GM23338 (cell line): Measurements from ENCODE around the gene ACTL6B. TPM values are rescaled to one million over a fixed set of nuclear protein-coding genes. Genes with fewer than 3 reads are reported as not detected.

Source experiments
- ATAC-seq: fragments of 200-7000 bp; cut with Tn5 transposase; 3 replicates; pipeline ENCODE4 v1.9.1; 2020
- DNase-seq: peaks from one replicate; pipeline ENCODE4 v3.0.0-alpha.2; 2015; ENCODE audit warnings: low spot score
- H2AFZ ChIP-seq: fragments of 200-600 bp; sonication (generic); 2 replicates; pipeline ENCODE4 v1.8.0; 2016; ENCODE audit warnings: antibody characterized with exemption, mild to moderate bottlenecking, moderate library complexity
- H3F3A ChIP-seq: fragments of 200-600 bp; sonication (generic); replicated peaks from 2 replicates; pipeline ENCODE4 v1.8.0; 2017; ENCODE audit warnings: antibody characterized with exemption, mixed run types, low read depth
- H3K27ac ChIP-seq: fragments of 200-600 bp; sonication (generic); 2 replicates; pipeline ENCODE4 v1.6.1; 2016; ENCODE audit warnings: low read depth
- H3K27me3 ChIP-seq: fragments of 200-600 bp; sonication (generic); 2 replicates; pipeline ENCODE4 v1.8.0; 2016; ENCODE audit warnings: mild to moderate bottlenecking, mixed run types, moderate library complexity; ENCODE audit not compliant: insufficient read depth
- H3K36me3 ChIP-seq: fragments of 200-600 bp; sonication (generic); 2 replicates; pipeline ENCODE4 v1.8.0; 2016; ENCODE audit warnings: mild to moderate bottlenecking; ENCODE audit not compliant: insufficient read depth
- H3K4me1 ChIP-seq: fragments of 200-600 bp; sonication (generic); 2 replicates; pipeline ENCODE4 v1.8.0; 2016; ENCODE audit warnings: mild to moderate bottlenecking, moderate library complexity; ENCODE audit not compliant: insufficient read depth
- H3K4me2 ChIP-seq: fragments of 200-600 bp; sonication (generic); 2 replicates; pipeline ENCODE4 v1.7.1; 2017; ENCODE audit warnings: mixed run types
- H3K4me3 ChIP-seq: fragments of 200-600 bp; sonication (generic); 2 replicates; pipeline ENCODE4 v1.6.1; 2016; ENCODE audit warnings: mixed run types
- H3K79me2 ChIP-seq: fragments of 200-600 bp; sonication (generic); replicated peaks from 2 replicates; pipeline ENCODE4 v1.8.0; 2017; ENCODE audit warnings: mild to moderate bottlenecking; ENCODE audit not compliant: insufficient read depth
- H3K9me2 ChIP-seq: fragments of 200-600 bp; sonication (generic); 2 replicates; pipeline ENCODE4 v1.8.0; 2017; ENCODE audit not compliant: insufficient read depth
- H4K20me1 ChIP-seq: fragments of 200-600 bp; sonication (generic); replicated peaks from 2 replicates; pipeline ENCODE4 v1.8.0; 2017; ENCODE audit warnings: mild to moderate bottlenecking; ENCODE audit not compliant: insufficient read depth
- H3K27ac Mint-ChIP-seq: 2 replicates; pipeline ENCODE4 v1.8.0; 2020; ENCODE audit warnings: inconsistent platforms, mild to moderate bottlenecking, moderate library complexity, mixed read lengths
- H3K27me3 Mint-ChIP-seq: 3 replicates; pipeline ENCODE4 v1.8.0; 2022; ENCODE audit warnings: low read depth, mild to moderate bottlenecking, moderate library complexity, mixed read lengths, inconsistent platforms; ENCODE audit not compliant: insufficient read depth, poor library complexity
- H3K36me3 Mint-ChIP-seq: 3 replicates; pipeline ENCODE4 v1.8.0; 2021; ENCODE audit warnings: low read depth, mild to moderate bottlenecking, inconsistent platforms, moderate library complexity, mixed read lengths
- H3K4me1 Mint-ChIP-seq: 3 replicates; pipeline ENCODE4 v1.8.0; 2020; ENCODE audit warnings: mild to moderate bottlenecking, inconsistent platforms, mixed read lengths
- H3K4me3 Mint-ChIP-seq: 3 replicates; pipeline ENCODE4 v1.8.0; 2021; ENCODE audit warnings: moderate library complexity, mild to moderate bottlenecking, inconsistent platforms, mixed read lengths
- H3K9me3 Mint-ChIP-seq: 3 replicates; pipeline ENCODE4 v1.8.0; 2020; ENCODE audit warnings: moderate library complexity, mild to moderate bottlenecking, inconsistent platforms, mixed read lengths
- EZH2 ChIP-seq: fragments of 200-600 bp; sonication (generic); IDR thresholded peaks from one replicate; pipeline ENCODE4 v1.8.0; 2017; ENCODE audit warnings: antibody characterized with exemption, mild to moderate bottlenecking, low read depth; ENCODE audit not compliant: unreplicated experiment
- EZH2phosphoT487 ChIP-seq: fragments of 200-600 bp; sonication (generic); IDR thresholded peaks from one replicate; pipeline ENCODE4 v1.8.1; 2018; ENCODE audit warnings: antibody characterized with exemption; ENCODE audit not compliant: unreplicated experiment
- ZNF331 ChIP-seq: fragments of 250-450 bp; sonication (Bioruptor Pico); IDR thresholded peaks from 2 replicates; pipeline ENCODE4 v1.5.0; 2020; ENCODE audit warnings: low read depth, mild to moderate bottlenecking, moderate library complexity
- polyA plus RNA-seq: library from polyadenylated mRNA; unstranded; fragments of >200 nt; fragmentation: Nextera tagmentation; extraction: Ambion mirVana; gene quantifications from 2 replicates; pipeline ENCODE4 v1.2.1, GENCODE V29; 2016
- total RNA-seq: library from RNA; depleted of rRNA; stranded (reverse); fragments of >200 nt; shearing (Covaris generic); gene quantifications from 2 replicates; pipeline ENCODE4 v1.2.3, GENCODE V29; 2014
- TF ChIP-seq, protein P1 (sequence below): IDR thresholded peaks from one replicate; pipeline ENCODE4 v1.6.1; 2018; ENCODE audit warnings: antibody characterized with exemption; ENCODE audit not compliant: unreplicated experiment
- TF ChIP-seq, protein P2 (sequence below): fragments of 250-450 bp; sonication (Bioruptor Pico); IDR thresholded peaks from 2 replicates; pipeline ENCODE4 v1.5.0; 2020; ENCODE audit warnings: mild to moderate bottlenecking, moderate library complexity

ACTL6B gene
- total and polyA plus RNA-seq, 2 experiments from 2014 or later: 0.69 to 2.5 TPM

DNA sequence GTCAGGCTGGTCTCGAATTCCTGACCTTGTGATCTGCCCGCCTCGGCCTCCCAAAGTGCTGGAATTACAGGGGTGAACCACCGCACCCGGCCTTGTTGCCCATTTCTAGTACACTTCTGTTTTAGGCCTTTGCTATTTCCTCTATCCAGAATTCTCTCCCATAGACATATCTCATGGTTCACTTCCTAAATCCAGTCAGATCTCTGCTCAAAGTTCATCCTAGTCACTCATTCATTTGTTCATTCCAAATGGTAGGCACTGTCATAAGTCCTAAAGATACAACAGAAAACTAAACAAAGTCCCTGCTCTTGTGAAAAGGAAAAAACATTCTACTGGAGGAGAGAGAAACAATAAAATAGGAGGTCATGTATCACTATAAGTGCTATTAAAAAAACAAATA lies 46.3 kb downstream of the ACTL6B start:
- no peaks in the 10 kb centered on the region for H3K9me3 Mint-ChIP-seq
- H4K20me1 ChIP-seq: no peaks in the 10 kb centered on the region
- no peak overlapping the region for H3K27ac ChIP-seq
- peaks cover 6% of the 10 kb centered on the region; the same call in 2 of the 3 replicates for H3K4me1 Mint-ChIP-seq
- H3K36me3 ChIP-seq: peaks cover 3% of the 10 kb centered on the region; the same call in 1 of the 2 replicates
- peaks cover 10% of the 10 kb centered on the region for H3K4me1 ChIP-seq
- H3K4me2 ChIP-seq: no peak overlapping the region
- no peaks in the 10 kb centered on the region for H3K9me2 ChIP-seq
- H3K79me2 ChIP-seq: no peaks in the 10 kb centered on the region
- TF ChIP-seq EZH2 (no peak), ZNF331 (CRISPR knock-in tag) (no peak), EZH2phosphoT487 (no peak)
- TF ChIP-seq, protein P1, sequence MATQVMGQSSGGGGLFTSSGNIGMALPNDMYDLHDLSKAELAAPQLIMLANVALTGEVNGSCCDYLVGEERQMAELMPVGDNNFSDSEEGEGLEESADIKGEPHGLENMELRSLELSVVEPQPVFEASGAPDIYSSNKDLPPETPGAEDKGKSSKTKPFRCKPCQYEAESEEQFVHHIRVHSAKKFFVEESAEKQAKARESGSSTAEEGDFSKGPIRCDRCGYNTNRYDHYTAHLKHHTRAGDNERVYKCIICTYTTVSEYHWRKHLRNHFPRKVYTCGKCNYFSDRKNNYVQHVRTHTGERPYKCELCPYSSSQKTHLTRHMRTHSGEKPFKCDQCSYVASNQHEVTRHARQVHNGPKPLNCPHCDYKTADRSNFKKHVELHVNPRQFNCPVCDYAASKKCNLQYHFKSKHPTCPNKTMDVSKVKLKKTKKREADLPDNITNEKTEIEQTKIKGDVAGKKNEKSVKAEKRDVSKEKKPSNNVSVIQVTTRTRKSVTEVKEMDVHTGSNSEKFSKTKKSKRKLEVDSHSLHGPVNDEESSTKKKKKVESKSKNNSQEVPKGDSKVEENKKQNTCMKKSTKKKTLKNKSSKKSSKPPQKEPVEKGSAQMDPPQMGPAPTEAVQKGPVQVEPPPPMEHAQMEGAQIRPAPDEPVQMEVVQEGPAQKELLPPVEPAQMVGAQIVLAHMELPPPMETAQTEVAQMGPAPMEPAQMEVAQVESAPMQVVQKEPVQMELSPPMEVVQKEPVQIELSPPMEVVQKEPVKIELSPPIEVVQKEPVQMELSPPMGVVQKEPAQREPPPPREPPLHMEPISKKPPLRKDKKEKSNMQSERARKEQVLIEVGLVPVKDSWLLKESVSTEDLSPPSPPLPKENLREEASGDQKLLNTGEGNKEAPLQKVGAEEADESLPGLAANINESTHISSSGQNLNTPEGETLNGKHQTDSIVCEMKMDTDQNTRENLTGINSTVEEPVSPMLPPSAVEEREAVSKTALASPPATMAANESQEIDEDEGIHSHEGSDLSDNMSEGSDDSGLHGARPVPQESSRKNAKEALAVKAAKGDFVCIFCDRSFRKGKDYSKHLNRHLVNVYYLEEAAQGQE: no peak
- TF ChIP-seq, protein P2, sequence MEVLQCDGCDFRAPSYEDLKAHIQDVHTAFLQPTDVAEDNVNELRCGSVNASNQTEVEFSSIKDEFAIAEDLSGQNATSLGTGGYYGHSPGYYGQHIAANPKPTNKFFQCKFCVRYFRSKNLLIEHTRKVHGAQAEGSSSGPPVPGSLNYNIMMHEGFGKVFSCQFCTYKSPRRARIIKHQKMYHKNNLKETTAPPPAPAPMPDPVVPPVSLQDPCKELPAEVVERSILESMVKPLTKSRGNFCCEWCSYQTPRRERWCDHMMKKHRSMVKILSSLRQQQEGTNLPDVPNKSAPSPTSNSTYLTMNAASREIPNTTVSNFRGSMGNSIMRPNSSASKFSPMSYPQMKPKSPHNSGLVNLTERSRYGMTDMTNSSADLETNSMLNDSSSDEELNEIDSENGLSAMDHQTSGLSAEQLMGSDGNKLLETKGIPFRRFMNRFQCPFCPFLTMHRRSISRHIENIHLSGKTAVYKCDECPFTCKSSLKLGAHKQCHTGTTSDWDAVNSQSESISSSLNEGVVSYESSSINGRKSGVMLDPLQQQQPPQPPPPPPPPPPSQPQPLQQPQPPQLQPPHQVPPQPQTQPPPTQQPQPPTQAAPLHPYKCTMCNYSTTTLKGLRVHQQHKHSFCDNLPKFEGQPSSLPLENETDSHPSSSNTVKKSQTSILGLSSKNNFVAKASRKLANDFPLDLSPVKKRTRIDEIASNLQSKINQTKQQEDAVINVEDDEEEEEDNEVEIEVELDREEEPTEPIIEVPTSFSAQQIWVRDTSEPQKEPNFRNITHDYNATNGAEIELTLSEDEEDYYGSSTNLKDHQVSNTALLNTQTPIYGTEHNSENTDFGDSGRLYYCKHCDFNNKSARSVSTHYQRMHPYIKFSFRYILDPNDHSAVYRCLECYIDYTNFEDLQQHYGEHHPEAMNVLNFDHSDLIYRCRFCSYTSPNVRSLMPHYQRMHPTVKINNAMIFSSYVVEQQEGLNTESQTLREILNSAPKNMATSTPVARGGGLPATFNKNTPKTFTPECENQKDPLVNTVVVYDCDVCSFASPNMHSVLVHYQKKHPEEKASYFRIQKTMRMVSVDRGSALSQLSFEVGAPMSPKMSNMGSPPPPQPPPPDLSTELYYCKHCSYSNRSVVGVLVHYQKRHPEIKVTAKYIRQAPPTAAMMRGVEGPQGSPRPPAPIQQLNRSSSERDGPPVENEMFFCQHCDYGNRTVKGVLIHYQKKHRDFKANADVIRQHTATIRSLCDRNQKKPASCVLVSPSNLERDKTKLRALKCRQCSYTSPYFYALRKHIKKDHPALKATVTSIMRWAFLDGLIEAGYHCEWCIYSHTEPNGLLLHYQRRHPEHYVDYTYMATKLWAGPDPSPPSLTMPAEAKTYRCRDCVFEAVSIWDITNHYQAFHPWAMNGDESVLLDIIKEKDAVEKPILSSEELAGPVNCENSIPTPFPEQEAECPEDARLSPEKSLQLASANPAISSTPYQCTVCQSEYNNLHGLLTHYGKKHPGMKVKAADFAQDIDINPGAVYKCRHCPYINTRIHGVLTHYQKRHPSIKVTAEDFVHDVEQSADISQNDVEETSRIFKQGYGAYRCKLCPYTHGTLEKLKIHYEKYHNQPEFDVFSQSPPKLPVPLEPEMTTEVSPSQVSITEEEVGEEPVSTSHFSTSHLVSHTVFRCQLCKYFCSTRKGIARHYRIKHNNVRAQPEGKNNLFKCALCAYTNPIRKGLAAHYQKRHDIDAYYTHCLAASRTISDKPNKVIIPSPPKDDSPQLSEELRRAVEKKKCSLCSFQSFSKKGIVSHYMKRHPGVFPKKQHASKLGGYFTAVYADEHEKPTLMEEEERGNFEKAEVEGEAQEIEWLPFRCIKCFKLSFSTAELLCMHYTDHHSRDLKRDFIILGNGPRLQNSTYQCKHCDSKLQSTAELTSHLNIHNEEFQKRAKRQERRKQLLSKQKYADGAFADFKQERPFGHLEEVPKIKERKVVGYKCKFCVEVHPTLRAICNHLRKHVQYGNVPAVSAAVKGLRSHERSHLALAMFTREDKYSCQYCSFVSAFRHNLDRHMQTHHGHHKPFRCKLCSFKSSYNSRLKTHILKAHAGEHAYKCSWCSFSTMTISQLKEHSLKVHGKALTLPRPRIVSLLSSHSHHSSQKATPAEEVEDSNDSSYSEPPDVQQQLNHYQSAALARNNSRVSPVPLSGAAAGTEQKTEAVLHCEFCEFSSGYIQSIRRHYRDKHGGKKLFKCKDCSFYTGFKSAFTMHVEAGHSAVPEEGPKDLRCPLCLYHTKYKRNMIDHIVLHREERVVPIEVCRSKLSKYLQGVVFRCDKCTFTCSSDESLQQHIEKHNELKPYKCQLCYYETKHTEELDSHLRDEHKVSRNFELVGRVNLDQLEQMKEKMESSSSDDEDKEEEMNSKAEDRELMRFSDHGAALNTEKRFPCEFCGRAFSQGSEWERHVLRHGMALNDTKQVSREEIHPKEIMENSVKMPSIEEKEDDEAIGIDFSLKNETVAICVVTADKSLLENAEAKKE (CRISPR knock-in tag): no peak
- H3K36me3 Mint-ChIP-seq: peaks cover 14% of the 10 kb centered on the region
- no peak overlapping the region; the same call in 2 of the 3 replicates for H3K4me3 Mint-ChIP-seq
- peaks cover 5% of the 10 kb centered on the region; the same call in 1 of the 2 replicates for H3F3A ChIP-seq
- ATAC-seq (no peak), DNase-seq (no peak)
- no peak overlapping the region for H3K4me3 ChIP-seq
- H2AFZ ChIP-seq: no peak overlapping the region
- peaks cover 32% of the 10 kb centered on the region for H3K27me3 Mint-ChIP-seq
- H3K27ac Mint-ChIP-seq: no peak overlapping the region
- peaks cover 13% of the 10 kb centered on the region for H3K27me3 ChIP-seq
